Measurements from ENCODE around the gene ATF4. TPM values are rescaled to one million over a fixed set of nuclear protein-coding genes. Genes with fewer than 3 reads are reported as not detected.

The ATF4 gene
- total RNA-seq, 1 donor from 2014 or later, result 173 TPM

GRCh38 chr22:39559456-39560105, 39.2 kb downstream of the ATF4 start:
- no peak for TF ChIP-seq CTCF (IDR thresholded peaks at IDR 0.05)
- DNase-seq (ENCODE audit: low spot score in 2 of 2), result no peak
- Histone ChIP-seq H3K4me3 (no peak overlapping the region), H3K9me3 (no peaks in the 10 kb centered on the region), H3K36me3 (no peaks in the 10 kb centered on the region), H3K27me3 (peaks cover 13% of the 10 kb centered on the region), H3K27ac (no peak overlapping the region), H3K4me1 (peaks cover 0 to 6% of the 10 kb centered on the region in 2 donors)
- intact Hi-C loops (cut with DNase I), result no loop called here

- H3K4me3 ChIP-seq, result no peak overlapping the region
- no peaks in the 10 kb centered on the region for H3K36me3 ChIP-seq
- no peak for TF ChIP-seq CTCF (IDR thresholded peaks at IDR 0.05)
- no peaks in the 10 kb centered on the region for H3K9me3 ChIP-seq
- H3K4me1 ChIP-seq, result peaks cover 0 to 6% of the 10 kb centered on the region in 2 donors
- peaks cover 13% of the 10 kb centered on the region for H3K27me3 ChIP-seq
- no peak overlapping the region for H3K27ac ChIP-seq
- intact Hi-C loops (cut with DNase I), result no loop called here
- no peak for DNase-seq (ENCODE audit: low spot score in 2 of 2)
Observed at GRCh38 chr22:39560127-39560526, 39.8 kb downstream of the ATF4 start.

GRCh38 chr22:39562839-39563489, 42.6 kb downstream of the ATF4 start:
- intact Hi-C loops (cut with DNase I), result no loop called here
- no peaks in the 10 kb centered on the region for H3K36me3 ChIP-seq
- H3K4me1 ChIP-seq, result peaks cover 0 to 4% of the 10 kb centered on the region in 2 donors
- TF ChIP-seq CTCF (IDR thresholded peaks at IDR 0.05), result no peak
- no peaks in the 10 kb centered on the region for H3K9me3 ChIP-seq
- no peak overlapping the region for H3K27ac ChIP-seq
- H3K4me3 ChIP-seq, result no peak overlapping the region
- H3K27me3 ChIP-seq, result peaks cover 5% of the 10 kb centered on the region
- DNase-seq (ENCODE audit: low spot score in 2 of 2), result no peak

DNA sequence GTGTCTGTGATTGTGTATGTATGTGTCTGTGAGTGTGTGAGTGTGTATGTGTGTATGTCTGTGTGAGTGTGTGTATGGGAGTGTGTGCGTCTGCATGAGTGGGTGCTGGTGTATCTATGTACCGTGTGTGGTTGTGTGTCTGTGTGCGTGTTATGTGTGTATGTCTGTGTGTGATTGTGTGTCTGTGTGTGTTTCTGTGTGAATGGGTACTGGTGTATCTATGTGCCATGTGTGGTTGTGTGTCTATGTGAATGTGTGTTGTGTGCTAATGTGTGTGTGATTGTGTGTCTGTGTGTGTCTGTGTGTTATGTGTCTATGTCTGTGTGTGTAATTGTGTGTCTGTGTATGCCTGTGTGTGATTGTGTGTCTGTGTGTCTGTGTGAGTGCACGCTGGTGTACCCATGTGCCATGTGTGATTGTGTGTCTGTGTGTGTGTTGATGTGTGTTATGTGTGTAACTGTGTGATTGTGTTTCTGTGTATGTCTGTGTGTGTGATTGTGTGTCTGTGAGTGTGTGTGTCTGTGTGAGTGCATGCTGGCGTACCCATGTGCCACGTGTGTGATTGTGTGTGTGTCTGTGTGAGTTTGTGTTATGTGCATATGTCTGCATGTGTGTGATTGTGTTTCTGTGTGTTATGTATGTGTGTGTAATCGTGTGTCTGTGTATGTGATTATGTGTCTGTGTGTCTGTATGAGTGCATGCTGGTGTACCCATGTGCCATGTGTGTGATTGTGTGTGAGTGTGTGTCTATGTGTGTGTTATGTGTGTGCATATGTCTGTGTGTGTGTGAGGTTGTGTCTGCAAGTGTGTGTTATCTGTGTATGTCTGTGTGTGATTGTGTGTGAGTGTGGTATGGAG, 43.4 kb downstream of the ATF4 start:
- no peak for TF ChIP-seq CTCF (IDR thresholded peaks at IDR 0.05)
- H3K4me3 ChIP-seq, result no peak overlapping the region
- no peaks in the 10 kb centered on the region for H3K36me3 ChIP-seq
- no peaks in the 10 kb centered on the region for H3K9me3 ChIP-seq
- intact Hi-C loops (cut with DNase I), result no loop called here
- H3K27me3 ChIP-seq, result no peaks in the 10 kb centered on the region
- no peak for DNase-seq (ENCODE audit: low spot score in 2 of 2)
- H3K27ac ChIP-seq, result no peak overlapping the region
- H3K4me1 ChIP-seq, result no peaks in the 10 kb centered on the region

GRCh38 chr22:39565414-39565944, 45.1 kb downstream of the ATF4 start:
- Histone ChIP-seq H3K4me1 (no peaks in the 10 kb centered on the region), H3K36me3 (no peaks in the 10 kb centered on the region), H3K4me3 (no peak overlapping the region), H3K27me3 (no peaks in the 10 kb centered on the region), H3K9me3 (no peaks in the 10 kb centered on the region), H3K27ac (no peak overlapping the region)
- TF ChIP-seq CTCF (IDR thresholded peaks at IDR 0.05), result no peak
- intact Hi-C loops (cut with DNase I), result no loop called here
- DNase-seq (ENCODE audit: low spot score in 2 of 2), result no peak
